HG02970 (cell line): Measurements from ENCODE around the gene SLC2A10.

ENCODE experiments used
- ATAC-seq: cut with Tn5 transposase; IDR thresholded peaks from one replicate; pipeline ENCODE4 v1.9.1; 2021; ENCODE audit warnings: mild to moderate bottlenecking, moderate library complexity, moderate number of reproducible peaks; ENCODE audit not compliant: unreplicated experiment, low FRiP score

SLC2A10 gene

DNA sequence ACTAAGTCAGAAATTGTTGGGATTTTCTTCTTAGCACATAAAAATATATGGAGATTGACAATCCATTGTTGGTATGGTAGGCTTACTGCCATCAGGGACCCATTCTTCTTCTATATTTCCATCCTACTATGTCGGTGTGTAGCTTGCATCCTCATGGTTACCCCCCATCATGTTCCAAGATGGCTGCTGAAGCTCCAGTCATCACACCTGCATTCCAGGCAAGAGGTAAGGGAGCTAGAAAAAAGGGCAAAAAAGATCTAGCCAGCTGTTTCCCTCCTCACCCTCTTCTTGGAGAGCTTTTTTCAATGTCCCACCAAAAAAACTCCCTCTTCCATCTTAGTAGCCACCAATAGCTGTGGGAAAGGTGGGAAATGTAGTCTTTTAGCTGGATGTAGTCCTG, 13.6 kb downstream of the SLC2A10 start:
- no peak for ATAC-seq

- ATAC-seq, result no peak
These were observed 15.0 kb downstream of the SLC2A10 start for GRCh38 chr20:46724343-46724959.

DNA sequence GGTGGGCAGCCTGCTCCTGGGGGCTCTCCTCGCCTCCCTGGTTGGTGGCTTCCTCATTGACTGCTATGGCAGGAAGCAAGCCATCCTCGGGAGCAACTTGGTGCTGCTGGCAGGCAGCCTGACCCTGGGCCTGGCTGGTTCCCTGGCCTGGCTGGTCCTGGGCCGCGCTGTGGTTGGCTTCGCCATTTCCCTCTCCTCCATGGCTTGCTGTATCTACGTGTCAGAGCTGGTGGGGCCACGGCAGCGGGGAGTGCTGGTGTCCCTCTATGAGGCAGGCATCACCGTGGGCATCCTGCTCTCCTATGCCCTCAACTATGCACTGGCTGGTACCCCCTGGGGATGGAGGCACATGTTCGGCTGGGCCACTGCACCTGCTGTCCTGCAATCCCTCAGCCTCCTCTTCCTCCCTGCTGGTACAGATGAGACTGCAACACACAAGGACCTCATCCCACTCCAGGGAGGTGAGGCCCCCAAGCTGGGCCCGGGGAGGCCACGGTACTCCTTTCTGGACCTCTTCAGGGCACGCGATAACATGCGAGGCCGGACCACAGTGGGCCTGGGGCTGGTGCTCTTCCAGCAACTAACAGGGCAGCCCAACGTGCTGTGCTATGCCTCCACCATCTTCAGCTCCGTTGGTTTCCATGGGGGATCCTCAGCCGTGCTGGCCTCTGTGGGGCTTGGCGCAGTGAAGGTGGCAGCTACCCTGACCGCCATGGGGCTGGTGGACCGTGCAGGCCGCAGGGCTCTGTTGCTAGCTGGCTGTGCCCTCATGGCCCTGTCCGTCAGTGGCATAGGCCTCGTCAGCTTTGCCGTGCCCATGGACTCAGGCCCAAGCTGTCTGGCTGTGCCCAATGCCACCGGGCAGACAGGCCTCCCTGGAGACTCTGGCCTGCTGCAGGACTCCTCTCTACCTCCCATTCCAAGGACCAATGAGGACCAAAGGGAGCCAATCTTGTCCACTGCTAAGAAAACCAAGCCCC, 16.0 kb downstream of the SLC2A10 start:
- no peak for ATAC-seq

DNA sequence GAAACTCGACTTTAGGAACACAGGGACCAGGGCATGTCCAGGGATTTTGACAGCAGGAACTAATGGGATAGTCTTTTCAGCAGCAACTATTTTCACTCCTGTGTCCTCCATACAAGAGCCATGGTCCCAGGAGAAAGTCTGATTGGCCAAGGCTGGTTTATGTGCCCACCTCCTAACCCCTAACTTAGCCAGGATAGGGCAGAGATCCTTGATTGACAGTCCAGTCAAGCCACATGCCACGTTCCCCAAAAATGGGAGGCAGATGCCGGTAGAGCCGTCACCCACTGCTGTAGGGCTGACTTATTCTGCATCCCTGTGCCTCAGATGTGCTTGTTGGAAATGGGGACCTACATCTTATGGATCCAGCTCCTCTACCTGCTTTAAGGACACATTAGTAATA, 22.3 kb downstream of the SLC2A10 start:
- no peak for ATAC-seq

DNA sequence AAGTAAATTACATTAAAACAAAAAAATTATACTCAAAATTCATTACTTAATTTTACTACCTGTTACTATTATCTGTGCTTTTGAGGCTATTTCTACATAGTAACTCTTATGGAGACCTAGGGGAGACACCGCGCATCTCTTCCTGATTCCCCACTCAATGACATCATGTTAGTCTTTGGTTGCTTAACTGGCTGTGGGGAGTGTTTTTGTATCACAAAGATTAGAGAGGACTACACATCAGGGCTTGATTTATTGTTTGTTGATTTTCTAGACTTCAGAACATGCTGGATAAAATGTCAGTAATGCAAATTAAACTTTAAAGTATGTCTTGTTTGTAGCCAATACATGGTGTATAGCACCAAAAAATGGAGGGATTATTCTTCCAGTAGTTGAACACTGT, 26.0 kb downstream of the SLC2A10 start:
- ATAC-seq, result no peak

DNA sequence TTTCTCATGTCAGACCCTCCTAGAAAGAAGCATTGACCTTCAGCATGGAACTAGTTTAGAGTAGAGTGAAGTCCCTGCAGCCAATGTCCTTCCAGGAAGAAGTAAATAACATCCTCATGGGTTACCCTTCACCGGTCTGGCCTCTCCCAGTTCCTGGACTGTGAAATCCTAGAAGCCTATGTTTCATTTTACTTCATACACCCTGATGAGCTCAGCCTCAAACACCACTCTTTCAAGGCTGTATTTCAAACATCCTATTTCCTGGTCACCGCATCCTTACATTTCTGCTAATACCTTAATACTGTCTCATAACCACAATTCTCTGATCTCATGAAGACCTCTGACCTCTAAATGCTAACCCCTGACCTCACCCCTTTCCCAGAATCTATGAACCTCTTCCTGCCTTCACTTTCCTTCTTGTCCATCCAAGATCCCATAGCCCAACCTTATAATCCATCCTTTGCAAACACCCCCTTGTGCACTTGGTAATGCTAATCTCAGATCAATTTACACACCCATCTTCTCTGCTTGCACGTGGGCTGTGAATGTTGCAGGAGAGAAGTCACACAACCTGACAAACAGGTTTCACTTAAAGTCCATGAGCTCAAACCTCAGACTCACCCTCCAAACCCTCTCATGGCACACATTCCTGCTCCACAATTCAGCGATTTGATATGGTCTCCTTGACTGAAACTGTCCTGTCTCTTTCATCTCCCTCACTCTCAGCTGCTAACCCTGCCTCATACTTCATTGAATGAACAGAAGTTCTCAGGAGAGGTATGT, 30.2 kb downstream of the SLC2A10 start:
- ATAC-seq, result no peak

- ATAC-seq, result no peak
These were observed 30.8 kb downstream of the SLC2A10 start for GRCh38 chr20:46740214-46740609.

DNA sequence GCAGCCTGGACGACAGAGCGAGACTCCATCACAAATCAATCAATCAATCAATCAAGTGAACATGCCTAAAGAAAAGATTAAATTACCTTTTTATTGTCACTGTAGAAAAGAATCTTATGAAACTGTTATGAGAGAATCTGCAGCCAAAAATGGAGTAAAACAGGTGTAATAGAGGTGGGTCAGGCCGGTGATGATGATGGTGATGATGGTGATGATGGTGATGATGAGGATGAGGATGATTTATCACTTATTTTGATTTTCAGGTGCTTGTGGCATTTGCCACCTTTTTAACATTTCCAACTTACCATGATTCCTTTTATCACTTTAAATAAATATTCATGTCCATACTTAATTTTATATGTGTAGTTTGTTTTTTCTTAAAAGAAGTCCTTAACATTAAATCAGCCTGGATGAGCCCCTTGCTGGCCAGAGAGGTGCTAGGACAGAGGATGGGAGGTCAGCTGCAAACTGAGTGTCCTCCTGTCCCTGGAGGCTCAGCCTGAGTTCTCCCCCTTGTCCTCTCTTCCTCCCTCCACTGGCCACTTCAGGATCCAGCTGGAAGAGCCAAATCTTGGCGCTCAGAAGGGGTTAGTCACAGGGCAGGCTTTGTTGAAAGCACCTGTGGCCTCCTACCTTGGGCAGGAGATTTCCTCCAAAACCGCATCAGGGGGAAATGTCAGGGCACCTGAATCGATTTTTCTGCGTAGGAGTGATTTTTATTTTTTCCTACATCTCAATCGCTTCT, 32.6 kb downstream of the SLC2A10 start:
- ATAC-seq, result no peak

DNA sequence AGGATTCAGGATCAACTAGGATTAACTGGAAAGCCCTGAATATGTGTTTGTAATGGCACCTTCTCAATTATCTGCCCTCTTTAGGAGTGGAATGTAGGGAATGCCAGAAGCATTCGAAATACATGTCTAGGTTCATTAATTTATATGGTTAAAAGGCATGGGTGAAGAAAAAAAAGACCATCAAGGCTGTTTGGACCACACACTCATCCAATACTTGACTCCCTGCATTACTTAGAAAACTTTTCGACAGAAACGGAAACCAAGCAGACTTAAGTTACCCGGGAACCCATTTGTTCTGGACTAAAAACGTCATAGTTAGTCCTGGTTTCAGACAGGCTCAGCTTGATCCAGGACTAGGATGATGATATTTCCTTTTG, 33.2 kb downstream of the SLC2A10 start:
- ATAC-seq, result no peak

- no peak for ATAC-seq
These were observed 33.6 kb downstream of the SLC2A10 start for GRCh38 chr20:46743088-46743487.

GRCh38 chr20:46746956-46747526, 37.6 kb downstream of the SLC2A10 start:
- ATAC-seq, result no peak

DNA sequence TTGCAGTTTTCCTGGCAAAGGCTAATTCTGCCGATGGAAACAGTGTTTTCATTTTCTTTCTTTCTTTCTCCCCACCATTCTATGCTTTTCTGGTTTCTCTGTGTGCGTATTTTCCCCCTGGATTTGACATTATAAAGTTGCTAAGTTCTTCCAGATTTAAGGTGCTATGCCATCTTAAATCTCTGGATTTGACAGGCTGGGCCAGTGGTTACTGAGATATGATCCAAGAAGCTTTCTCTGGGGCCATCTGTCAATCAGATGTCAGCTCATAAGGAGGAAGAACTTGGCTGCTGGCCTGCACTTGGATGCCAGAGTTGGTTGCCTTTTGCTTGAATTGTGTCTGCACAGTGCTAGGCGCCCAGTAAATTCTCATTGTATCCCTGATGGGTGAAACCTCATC, 39.7 kb downstream of the SLC2A10 start:
- ATAC-seq, result no peak

- no peak for ATAC-seq
These were observed 42.4 kb downstream of the SLC2A10 start for GRCh38 chr20:46751856-46752255.

DNA sequence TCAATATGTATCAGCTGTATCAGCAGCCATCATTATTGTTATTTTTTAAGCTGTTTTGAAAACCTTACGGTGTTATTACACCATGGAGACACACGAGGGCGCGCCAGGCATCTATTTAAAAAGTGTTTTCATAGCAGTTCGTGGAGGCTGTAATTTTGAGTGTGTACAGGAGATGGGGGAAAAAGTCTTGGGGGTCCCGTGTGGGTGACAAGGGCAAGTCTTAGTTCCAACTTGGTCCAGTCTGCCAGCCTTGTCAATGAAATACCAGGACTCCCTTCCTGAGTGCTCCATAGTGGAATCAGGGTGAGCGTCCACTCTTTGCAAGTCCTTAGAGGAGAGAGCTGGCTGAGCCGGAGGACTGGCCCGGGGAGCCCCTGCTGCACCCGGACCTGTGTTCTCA, 43.3 kb downstream of the SLC2A10 start:
- no peak for ATAC-seq

DNA sequence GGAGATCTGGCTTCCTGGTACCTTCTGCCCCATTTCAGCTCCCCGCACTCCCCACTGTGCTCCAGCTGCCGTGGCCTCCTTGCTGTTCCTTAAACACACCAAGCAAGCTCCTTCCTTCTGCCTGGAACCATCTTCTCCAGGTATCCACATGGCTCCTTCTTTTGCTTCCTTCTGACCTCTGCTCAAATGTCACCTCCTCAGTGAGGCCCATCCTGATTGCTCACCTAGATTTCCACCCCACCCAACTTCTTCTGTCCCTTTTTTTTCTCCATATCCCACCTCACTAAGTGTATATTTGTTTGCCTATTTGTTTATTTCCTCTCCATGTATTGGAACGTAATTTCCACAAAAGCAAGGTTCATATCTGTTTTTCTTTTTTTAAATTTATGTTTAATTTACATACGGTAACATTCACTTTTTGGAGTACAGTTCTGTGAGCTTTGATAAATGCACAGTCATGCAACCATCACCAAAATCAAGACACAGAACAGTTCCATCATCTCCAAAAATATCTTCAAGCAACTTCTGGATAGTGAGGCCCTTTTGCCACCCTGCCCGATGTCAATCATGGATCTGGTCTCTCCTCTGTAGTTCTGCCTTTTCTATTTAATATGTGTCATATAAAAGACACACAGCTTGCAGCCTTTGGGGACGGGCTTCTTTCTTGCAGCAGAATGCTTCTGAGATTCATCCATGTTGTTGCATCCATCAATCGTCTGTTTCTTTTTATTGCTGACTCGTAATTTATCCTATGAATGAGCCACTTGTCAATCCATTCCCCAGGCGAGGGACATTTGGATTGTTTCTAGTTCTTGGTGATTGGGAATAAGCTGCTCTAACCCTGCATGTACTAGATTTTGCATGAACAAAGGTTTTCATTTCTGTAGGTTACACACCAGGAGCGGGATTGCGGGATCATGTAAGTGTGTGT, 46.3 kb downstream of the SLC2A10 start:
- no peak for ATAC-seq

DNA sequence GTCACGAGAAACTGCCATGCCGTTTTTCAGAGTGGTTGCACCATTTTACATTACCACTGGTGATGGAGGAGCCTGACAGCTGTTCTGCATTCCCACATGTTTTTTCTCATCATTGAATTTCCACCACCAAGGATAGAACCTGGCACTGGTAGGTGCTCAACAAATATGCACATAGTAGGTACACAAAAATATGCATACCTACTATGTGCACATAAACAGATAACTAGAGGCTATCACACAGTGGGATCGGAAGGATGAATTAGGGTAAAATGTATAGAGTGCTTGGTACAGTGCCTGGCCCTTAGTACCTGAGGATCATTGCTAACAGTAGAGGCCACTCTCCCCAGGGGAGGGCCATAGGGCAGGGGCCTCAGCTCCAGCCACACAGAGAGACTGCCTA, 47.0 kb downstream of the SLC2A10 start:
- no peak for ATAC-seq

DNA sequence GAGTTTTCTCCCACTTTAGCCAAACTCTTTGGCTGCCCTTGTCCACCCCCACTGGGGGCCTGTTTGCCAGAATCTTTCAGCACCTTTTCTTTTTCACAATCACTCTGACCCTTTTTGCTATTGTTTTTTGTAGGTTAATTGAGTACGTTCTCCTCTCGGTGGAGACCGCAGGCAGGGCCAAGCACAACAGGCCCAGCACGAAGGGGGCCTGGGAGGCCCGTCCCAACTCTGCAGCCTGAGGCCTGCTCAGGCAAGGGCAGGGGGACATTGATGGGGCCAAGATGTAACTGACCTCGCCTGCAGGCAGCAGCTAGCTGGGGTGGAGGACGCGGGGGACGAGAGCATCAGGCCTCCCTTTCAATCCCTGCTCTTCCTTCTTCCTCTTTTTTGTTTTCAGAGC, 47.7 kb downstream of the SLC2A10 start:
- no peak for ATAC-seq

- ATAC-seq, result no peak
These were observed 48.6 kb downstream of the SLC2A10 start for GRCh38 chr20:46757754-46758678.
